H9 (cell line): ENCODE data around the gene TSPAN18. TPM values are rescaled to one million over a fixed set of nuclear protein-coding genes. Genes with fewer than 3 reads are reported as not detected.

Source experiments
- DNase-seq: peaks from one replicate; pipeline ENCODE4 v3.0.0-alpha.2; 2017
- H2AFZ ChIP-seq: one replicate; pipeline ENCODE4 v1.6.1; 2013; ENCODE audit warnings: mild to moderate bottlenecking, low read length, control low read depth, moderate library complexity
- H2AK5ac ChIP-seq: 2 replicates; pipeline ENCODE4 v1.6.1; 2013; ENCODE audit warnings: low read length, control low read depth, mixed read lengths; ENCODE audit not compliant: insufficient read length
- H2BK120ac ChIP-seq: one replicate; pipeline ENCODE4 v1.6.1; 2013; ENCODE audit warnings: low read depth, mild to moderate bottlenecking, low read length, control low read depth, inconsistent platforms; ENCODE audit not compliant: poor library complexity, severe bottlenecking
- H2BK12ac ChIP-seq: 2 replicates; pipeline ENCODE4 v1.6.1; 2013; ENCODE audit warnings: low read length, control low read depth, mixed read lengths, low read depth; ENCODE audit not compliant: insufficient read length
- H2BK15ac ChIP-seq: 2 replicates; pipeline ENCODE4 v1.6.1; 2013; ENCODE audit warnings: low read depth, low read length, control low read depth
- H2BK20ac ChIP-seq: one replicate; pipeline ENCODE4 v1.6.1; 2013; ENCODE audit warnings: low read depth, mild to moderate bottlenecking, low read length, control low read depth, inconsistent platforms; ENCODE audit not compliant: poor library complexity, severe bottlenecking
- H2BK5ac ChIP-seq: 2 replicates; pipeline ENCODE4 v1.6.1; 2013; ENCODE audit warnings: low read length, control low read depth, mixed read lengths; ENCODE audit not compliant: insufficient read length
- H3K14ac ChIP-seq: 2 replicates; pipeline ENCODE4 v1.6.1; 2013; ENCODE audit warnings: low read length, control low read depth; ENCODE audit not compliant: insufficient read depth
- H3K18ac ChIP-seq: 2 replicates; pipeline ENCODE4 v1.6.1; 2013; ENCODE audit warnings: low read depth, mild to moderate bottlenecking, mixed read lengths, low read length, control low read depth; ENCODE audit not compliant: insufficient read length
- H3K23ac ChIP-seq: 2 replicates; pipeline ENCODE4 v1.6.1; 2013; ENCODE audit warnings: low read length, control low read depth, mixed read lengths, low read depth; ENCODE audit not compliant: insufficient read length
- H3K23me2 ChIP-seq: 2 replicates; pipeline ENCODE4 v1.6.1; 2013; ENCODE audit warnings: low read depth, mild to moderate bottlenecking, mixed read lengths, low read length, control low read depth; ENCODE audit not compliant: insufficient read length, poor library complexity, severe bottlenecking
- H3K27ac ChIP-seq: 2 replicates; pipeline ENCODE4 v1.5.1; 2013; ENCODE audit warnings: low read length, control low read depth, mixed read lengths, low read depth; ENCODE audit not compliant: insufficient read length
- H3K27me3 ChIP-seq: 2 replicates; pipeline ENCODE4 v1.6.1; 2013; ENCODE audit warnings: low read length, control low read depth, inconsistent platforms; ENCODE audit not compliant: insufficient read depth
- H3K4ac ChIP-seq: 2 replicates; pipeline ENCODE4 v1.6.1; 2013; ENCODE audit warnings: low read depth, mild to moderate bottlenecking, control low read depth, inconsistent platforms, low read length, moderate library complexity
- H3K4me1 ChIP-seq: 2 replicates; pipeline ENCODE4 v1.6.1; 2013; ENCODE audit warnings: low read length, control low read depth, inconsistent platforms; ENCODE audit not compliant: insufficient read depth
- H3K4me2 ChIP-seq: 2 replicates; pipeline ENCODE4 v1.6.1; 2013; ENCODE audit warnings: low read length, control low read depth, mixed read lengths; ENCODE audit not compliant: insufficient read length, insufficient read depth
- H3K56ac ChIP-seq: 2 replicates; pipeline ENCODE4 v1.6.1; 2013; ENCODE audit warnings: low read depth, mild to moderate bottlenecking, mixed read lengths, low read length, control low read depth; ENCODE audit not compliant: insufficient read length
- H3K79me1 ChIP-seq: 2 replicates; pipeline ENCODE4 v1.6.1; 2013; ENCODE audit warnings: low read depth, mild to moderate bottlenecking, moderate library complexity, low read length, control low read depth, inconsistent platforms; ENCODE audit not compliant: insufficient read depth, poor library complexity, severe bottlenecking
- H3K79me2 ChIP-seq: 2 replicates; pipeline ENCODE4 v1.6.1; 2013; ENCODE audit warnings: low read length, control low read depth, inconsistent platforms; ENCODE audit not compliant: insufficient read depth
- H3K9ac ChIP-seq: 2 replicates; pipeline ENCODE4 v1.6.1; 2013; ENCODE audit warnings: low read length, control low read depth, mixed read lengths; ENCODE audit not compliant: insufficient read length; ENCODE audit errors: extremely low read depth
- H3K9me3 ChIP-seq: one replicate; pipeline ENCODE4 v1.6.1; 2013; ENCODE audit warnings: low read depth, low read length, inconsistent platforms; ENCODE audit not compliant: control insufficient read depth
- H3T11ph ChIP-seq: one replicate; pipeline ENCODE4 v1.6.1; 2013; ENCODE audit warnings: mild to moderate bottlenecking, low read length, control low read depth, inconsistent platforms
- H4K20me1 ChIP-seq: one replicate; pipeline ENCODE4 v1.6.1; 2013; ENCODE audit not compliant: control insufficient read depth, insufficient read length, insufficient read depth
- H4K5ac ChIP-seq: 2 replicates; pipeline ENCODE4 v1.6.1; 2013; ENCODE audit warnings: low read depth, mild to moderate bottlenecking, mixed read lengths, low read length, control low read depth; ENCODE audit not compliant: insufficient read length
- H4K8ac ChIP-seq: replicated peaks from 2 replicates; pipeline ENCODE4 v1.6.1; 2013; ENCODE audit warnings: low read length, control low read depth, mixed read lengths, low read depth; ENCODE audit not compliant: insufficient read length
- H4K91ac ChIP-seq: 2 replicates; pipeline ENCODE4 v1.6.1; 2013; ENCODE audit warnings: low read depth, mild to moderate bottlenecking, moderate library complexity, mixed read lengths, low read length, control low read depth; ENCODE audit not compliant: insufficient read length
- H3K27ac Mint-ChIP-seq, 3 experiments: 2 replicates in 2 of 3; 3 replicates in 1 of 3; pipeline ENCODE4 v1.8.0; 2020 to 2021; ENCODE audit warnings: mixed read lengths in 3 of 3, mild to moderate bottlenecking in 1 of 3, moderate library complexity in 1 of 3
- H3K27me3 Mint-ChIP-seq: 2 replicates; pipeline ENCODE4 v1.8.0; 2021; ENCODE audit warnings: low read depth, mild to moderate bottlenecking, moderate library complexity, mixed read lengths
- H3K36me3 Mint-ChIP-seq, 3 experiments: 2 replicates in 2 of 3; 3 replicates in 1 of 3; pipeline ENCODE4 v1.8.0; 2020 to 2021; ENCODE audit warnings: low read depth in 3 of 3, mixed read lengths in 3 of 3; ENCODE audit not compliant: insufficient read depth in 1 of 3
- H3K4me1 Mint-ChIP-seq, 2 experiments: 2 replicates each; pipeline ENCODE4 v1.8.0; 2020; ENCODE audit warnings: mixed read lengths in 2 of 2
- H3K4me3 Mint-ChIP-seq, 2 experiments: 2 replicates in 1 of 2; 3 replicates in 1 of 2; pipeline ENCODE4 v1.8.0; 2020 to 2021; ENCODE audit warnings: mild to moderate bottlenecking in 2 of 2, mixed read lengths in 2 of 2, moderate library complexity in 1 of 2
- H3K9me3 Mint-ChIP-seq, 2 experiments: 2 replicates in 1 of 2; 3 replicates in 1 of 2; pipeline ENCODE4 v1.8.0; 2020; ENCODE audit warnings: mild to moderate bottlenecking in 2 of 2, mixed read lengths in 2 of 2, moderate library complexity in 1 of 2
- CTCF ChIP-seq: fragments of 200-600 bp; sonication (generic); conservative IDR thresholded peaks from 3 replicates; pipeline ENCODE4 v1.8.0; 2021; ENCODE audit warnings: antibody characterized with exemption, mild to moderate bottlenecking
- WGBS: extraction: QIAGEN DNeasy Blood & Tissue Kit; methylation state at CpG from one replicate; pipeline ENCODE4 v1.1.7; 2013; ENCODE audit warnings: missing lambda C conversion rate, low lambda C conversion rate, mixed read lengths; ENCODE audit not compliant: insufficient read length; ENCODE audit errors: extremely low coverage; 5-methylcytosine and 5-hydroxymethylcytosine counted together
- total RNA-seq: library from RNA; stranded (reverse); gene quantifications from 2 replicates; pipeline ENCODE4 v1.2.1, GENCODE V29; 2021

Gene TSPAN18
- total RNA-seq, 1 experiment from 2014 or later, result 25.3 TPM

- H2AFZ ChIP-seq, result no peak overlapping the region
Measured at GRCh38 chr11:44774108-44774507, 47.3 kb downstream of the TSPAN18 start.

More at GRCh38 chr11:44774108-44774507, 47.3 kb downstream of the TSPAN18 start:
- Histone ChIP-seq H3K56ac (no peak overlapping the region), H3K79me1 (no peaks in the 10 kb centered on the region), H3K23ac (no peak overlapping the region), H4K20me1 (no peaks in the 10 kb centered on the region), H3K9ac (no peak overlapping the region), H4K91ac (no peak overlapping the region), H3K79me2 (no peaks in the 10 kb centered on the region), H2BK120ac (no peak overlapping the region), H4K8ac (no peak overlapping the region), H2BK5ac (no peak overlapping the region), H4K5ac (no peak overlapping the region), H3K9me3 (no peaks in the 10 kb centered on the region), H2BK12ac (no peak overlapping the region), H3K4ac (no peak overlapping the region), H3K27ac (no peak overlapping the region), H3K23me2 (no peaks in the 10 kb centered on the region), H3K4me2 (no peak overlapping the region), H3K18ac (no peak overlapping the region), H2BK15ac (no peak overlapping the region), H3K27me3 (no peaks in the 10 kb centered on the region; the same call in 1 of the 2 replicates), H3K4me1 (peaks cover 8% of the 10 kb centered on the region; the same call in 1 of the 2 replicates), H2BK20ac (no peak overlapping the region), H3K14ac (no peak overlapping the region), H3T11ph (no peak overlapping the region), H2AK5ac (no peak overlapping the region)
- peaks cover 46 to 48% of the 10 kb centered on the region in 2 experiments for H3K4me1 Mint-ChIP-seq
- no peak for TF ChIP-seq CTCF
- H3K27me3 Mint-ChIP-seq, result peaks cover 4% of the 10 kb centered on the region
- DNase-seq, result peak; percentile 79
- H3K4me3 Mint-ChIP-seq, result no peak overlapping the region
- no peak overlapping the region; a peak in 1 of 7 replicates for H3K27ac Mint-ChIP-seq
- H3K36me3 Mint-ChIP-seq, result no peaks in the 10 kb centered on the region; a peak in 1 of 7 replicates
- no CpG with 5 or more reads among the region's 2 CpGs for WGBS
- H3K9me3 Mint-ChIP-seq, result no peaks in the 10 kb centered on the region; a peak in 1 of 5 replicates
